Measurements from ENCODE around the gene APELA. TPM values are rescaled to one million over a fixed set of nuclear protein-coding genes. Genes with fewer than 3 reads are reported as not detected.

The APELA gene
- total RNA-seq, 1 experiment from 2014 or later: 140 TPM

GRCh38 chr4:164946810-164947209 lies 69.8 kb downstream of the APELA start:
- Histone ChIP-seq H3K27ac (ENCODE audit: insufficient read length, low read depth, low read length) (no peak overlapping the region), H3K79me1 (ENCODE audit: insufficient read depth, low read depth, low read length, poor library complexity, severe bottlenecking) (no peaks in the 10 kb centered on the region), H3K9me3 (ENCODE audit: control insufficient read depth, low read depth, low read length) (no peaks in the 10 kb centered on the region), H3K9ac (ENCODE audit: extremely low read depth, insufficient read length, low read length) (no peak overlapping the region), H2BK12ac (ENCODE audit: insufficient read length, low read depth, low read length) (no peak overlapping the region), H3K23ac (ENCODE audit: insufficient read length, low read depth, low read length) (no peak overlapping the region), H3K79me2 (ENCODE audit: insufficient read depth, low read length) (no peaks in the 10 kb centered on the region), H4K91ac (ENCODE audit: insufficient read length, low read depth, low read length) (no peak overlapping the region), H2AK5ac (ENCODE audit: insufficient read length, low read length) (no peak overlapping the region), H2BK15ac (ENCODE audit: low read depth, low read length) (no peak overlapping the region), H3K56ac (ENCODE audit: insufficient read length, low read depth, low read length) (no peak overlapping the region), H3K4me2 (ENCODE audit: insufficient read depth, insufficient read length, low read length) (no peak overlapping the region), H2BK120ac (ENCODE audit: low read depth, low read length, poor library complexity, severe bottlenecking) (no peak overlapping the region), H3K18ac (ENCODE audit: insufficient read length, low read depth, low read length) (no peak overlapping the region), H3K4me1 (ENCODE audit: insufficient read depth, low read length) (no peaks in the 10 kb centered on the region), H4K5ac (ENCODE audit: insufficient read length, low read depth, low read length) (no peak overlapping the region), H3K4ac (ENCODE audit: low read depth, low read length) (no peak overlapping the region), H3K14ac (ENCODE audit: insufficient read depth, low read length) (no peak overlapping the region), H2AFZ (ENCODE audit: low read length) (no peak overlapping the region), H3T11ph (ENCODE audit: low read length) (no peak overlapping the region), H3K23me2 (ENCODE audit: insufficient read length, low read depth, low read length, poor library complexity, severe bottlenecking) (no peaks in the 10 kb centered on the region), H4K8ac (replicated peaks; ENCODE audit: insufficient read length, low read depth, low read length) (no peak overlapping the region), H3K27me3 (ENCODE audit: insufficient read depth, low read length) (no peaks in the 10 kb centered on the region), H4K20me1 (ENCODE audit: control insufficient read depth, insufficient read depth, insufficient read length) (no peaks in the 10 kb centered on the region), H2BK5ac (ENCODE audit: insufficient read length, low read length) (no peak overlapping the region), H2BK20ac (ENCODE audit: low read depth, low read length, poor library complexity, severe bottlenecking) (no peak overlapping the region)
- TF ChIP-seq CTCF (conservative IDR thresholded peaks at IDR 0.05): no peak
- no peaks in the 10 kb centered on the region for H3K36me3 Mint-ChIP-seq (ENCODE audit: insufficient read depth in 1 of 3, low read depth in 3 of 3)
- no peak overlapping the region for H3K27ac Mint-ChIP-seq
- WGBS (ENCODE audit: extremely low coverage, insufficient read length, low lambda C conversion rate): no CpG with 5 or more reads among the region's 5 CpGs
- H3K27me3 Mint-ChIP-seq (ENCODE audit: low read depth): peaks cover 2% of the 10 kb centered on the region
- DNase-seq: no peak
- H3K9me3 Mint-ChIP-seq: no peaks in the 10 kb centered on the region
- H3K4me3 Mint-ChIP-seq: no peak overlapping the region
- H3K4me1 Mint-ChIP-seq: peaks cover 15 to 24% of the 10 kb centered on the region in 2 experiments

Other genes with a start within 250 kb of the APELA start
- gene SMIM31, start 123.0 kb upstream of the APELA start, total RNA-seq (2021): not detected in 2 replicates
- gene TRIM61, start 100.5 kb downstream of the APELA start, total RNA-seq (2021): 0.52 and 0.68 TPM in 2 replicates
- gene TRIM60, start 154.8 kb downstream of the APELA start, total RNA-seq (2021): not detected in 2 replicates
- gene TRIM75, start 176.7 kb downstream of the APELA start, total RNA-seq (2021): not detected in 2 replicates
- gene TMEM192, start 235.7 kb downstream of the APELA start, total RNA-seq (2021): 8.3 and 9.3 TPM in 2 replicates

Data from H9 (cell line).